HFFc6 (cell line): ENCODE data around the gene LYZL1. TPM values are rescaled to one million over a fixed set of nuclear protein-coding genes. Genes with fewer than 3 reads are reported as not detected.
"Not testable (repeated sequence)": the region's sequence is repeated elsewhere in the genome, so short reads cannot be mapped to it uniquely, and the experiment has no call there.

Experiments
- DNase-seq: peaks from one replicate; pipeline ENCODE4 v3.0.0-alpha.2; 2018
- H3K27ac Mint-ChIP-seq: 2 replicates; pipeline ENCODE4 v1.8.0; 2020; ENCODE audit warnings: mild to moderate bottlenecking, mixed read lengths
- H3K27me3 Mint-ChIP-seq: 2 replicates; pipeline ENCODE4 v1.8.0; 2021; ENCODE audit warnings: mild to moderate bottlenecking, moderate library complexity, mixed read lengths; ENCODE audit not compliant: insufficient read depth
- H3K36me3 Mint-ChIP-seq: 2 replicates; pipeline ENCODE4 v1.8.0; 2021; ENCODE audit warnings: low read depth, mixed read lengths
- H3K4me1 Mint-ChIP-seq: 2 replicates; pipeline ENCODE4 v1.8.0; 2020; ENCODE audit warnings: low read depth, mixed read lengths
- H3K4me3 Mint-ChIP-seq: 2 replicates; pipeline ENCODE4 v1.8.0; 2020; ENCODE audit warnings: mild to moderate bottlenecking, moderate library complexity, mixed read lengths
- H3K9me3 Mint-ChIP-seq: 2 replicates; pipeline ENCODE4 v1.8.0; 2020; ENCODE audit warnings: mild to moderate bottlenecking, mixed read lengths
- CTCF ChIP-seq: fragments of 200-600 bp; sonication (generic); IDR thresholded peaks from 2 replicates; pipeline ENCODE4 v1.5.0; 2021; ENCODE audit warnings: antibody characterized with exemption, mild to moderate bottlenecking
- total RNA-seq, 6 experiments: library from RNA; stranded (reverse); fragmentation: NEBNext Ultra II Directional; extraction: Animal tissue kit (Norgen Biotek cat#: 25700); gene quantifications; 2 replicates in 1 of 6; 3 replicates in 5 of 6; pipeline ENCODE4 v1.2.3, GENCODE V29; 2021

LYZL1 gene
- total RNA-seq, 6 experiments from 2014 or later: not detected

- Mint-ChIP-seq H3K27ac (no peak overlapping the region), H3K4me1 (peaks cover 16% of the 10 kb centered on the region), H3K9me3 (no peaks in the 10 kb centered on the region), H3K36me3 (no peaks in the 10 kb centered on the region), H3K27me3 (peaks cover 46% of the 10 kb centered on the region), H3K4me3 (no peak overlapping the region)
- no peak for TF ChIP-seq CTCF
- no peak for DNase-seq
Observed at GRCh38 chr10:29327746-29328102, 38.9 kb downstream of the LYZL1 start.

DNA sequence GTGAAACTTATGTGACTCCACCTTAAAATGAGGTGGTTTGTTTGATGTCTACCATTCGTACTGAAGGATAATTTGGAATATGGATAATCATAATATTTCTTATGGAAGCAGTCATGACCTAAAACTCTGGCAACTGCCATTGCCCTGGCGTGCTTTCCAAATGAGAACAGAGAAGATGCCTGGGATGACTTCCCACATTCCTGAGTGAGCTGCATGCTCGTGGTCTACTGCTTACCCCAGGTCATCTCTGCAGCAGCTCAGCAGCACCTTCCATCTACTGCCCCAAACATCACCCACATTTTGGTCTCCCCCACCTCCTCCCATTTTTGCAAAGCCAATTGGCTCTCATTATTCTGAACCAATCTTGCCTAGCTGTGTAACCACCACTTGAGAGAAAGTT, 40.1 kb downstream of the LYZL1 start:
- Mint-ChIP-seq H3K27me3 (peaks cover 48% of the 10 kb centered on the region), H3K27ac (no peak overlapping the region), H3K36me3 (no peaks in the 10 kb centered on the region), H3K9me3 (no peaks in the 10 kb centered on the region), H3K4me3 (no peak overlapping the region), H3K4me1 (peaks cover 16% of the 10 kb centered on the region)
- peak; percentile 52 for DNase-seq
- no peak for TF ChIP-seq CTCF

DNA sequence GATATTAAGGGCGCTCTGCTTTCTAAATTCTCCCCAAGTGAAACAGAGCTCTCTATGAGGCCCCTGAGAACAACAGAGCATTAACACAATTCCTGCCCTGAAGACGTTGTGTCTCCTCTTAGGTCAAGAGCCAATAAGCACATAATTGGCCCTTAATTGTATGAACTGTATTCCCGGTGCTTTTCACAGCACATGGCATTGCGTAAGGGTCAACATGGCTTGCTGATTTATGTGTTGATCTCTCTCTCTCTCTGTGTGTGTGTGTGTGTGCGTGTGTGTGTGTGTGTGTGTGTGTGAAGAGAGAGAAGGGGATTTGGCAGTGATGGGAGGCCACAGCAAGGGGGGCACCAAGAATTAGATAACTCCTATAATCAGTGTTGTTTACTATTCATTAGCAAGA, 40.5 kb downstream of the LYZL1 start:
- Mint-ChIP-seq H3K9me3 (no peaks in the 10 kb centered on the region), H3K27me3 (peaks cover 44% of the 10 kb centered on the region), H3K27ac (no peak overlapping the region), H3K4me3 (no peak overlapping the region), H3K4me1 (peaks cover 16% of the 10 kb centered on the region), H3K36me3 (no peaks in the 10 kb centered on the region)
- no peak for DNase-seq
- TF ChIP-seq CTCF: no peak

DNA sequence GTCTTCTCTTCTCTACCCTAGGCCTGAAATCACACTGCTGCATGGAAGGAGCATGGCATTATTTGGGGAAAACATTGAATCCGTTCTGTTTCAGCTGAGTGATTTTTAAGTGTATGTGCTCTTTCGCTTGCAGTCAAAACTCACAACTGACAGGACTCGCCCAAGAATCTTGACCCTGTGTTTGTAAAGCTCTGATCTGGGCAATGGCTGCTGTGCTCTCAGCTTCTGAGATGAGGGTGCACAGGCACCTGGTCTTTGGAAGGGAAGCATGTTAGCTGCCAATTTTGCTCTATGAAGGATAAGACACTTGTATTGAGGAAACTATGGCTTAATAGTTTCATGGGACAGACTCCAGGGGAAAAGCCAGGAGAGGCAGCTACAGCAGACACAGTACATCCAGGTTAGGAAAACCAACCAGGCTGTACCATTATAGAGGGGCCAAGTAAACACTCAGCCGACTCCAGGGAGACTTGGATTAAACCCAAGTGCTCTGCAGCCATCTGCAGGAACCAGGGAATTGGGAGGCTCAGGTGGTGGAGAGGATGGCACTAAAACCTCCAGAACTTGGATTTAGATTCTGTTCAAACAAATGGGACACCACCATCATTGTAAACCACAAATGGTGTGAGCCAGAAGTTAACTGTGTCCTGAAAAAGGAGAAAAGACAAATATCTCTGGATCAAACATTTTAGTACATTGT, 43.3 kb downstream of the LYZL1 start:
- Mint-ChIP-seq H3K36me3 (no peaks in the 10 kb centered on the region), H3K27me3 (peaks cover 33% of the 10 kb centered on the region), H3K27ac (no peak overlapping the region), H3K4me1 (peaks cover 16% of the 10 kb centered on the region), H3K4me3 (no peak overlapping the region), H3K9me3 (peaks cover 9% of the 10 kb centered on the region)
- TF ChIP-seq CTCF: no peak
- DNase-seq: no peak

GRCh38 chr10:29332761-29333148, 43.9 kb downstream of the LYZL1 start:
- Mint-ChIP-seq H3K9me3 (peaks cover 9% of the 10 kb centered on the region), H3K4me1 (peaks cover 16% of the 10 kb centered on the region), H3K4me3 (no peak overlapping the region), H3K27me3 (peaks cover 33% of the 10 kb centered on the region), H3K36me3 (no peaks in the 10 kb centered on the region), H3K27ac (no peak overlapping the region)
- TF ChIP-seq CTCF: no peak
- no peak for DNase-seq

GRCh38 chr10:29337526-29337925, 48.7 kb downstream of the LYZL1 start:
- not testable (repeated sequence) for H3K4me1 Mint-ChIP-seq, H3K4me3 Mint-ChIP-seq, H3K27ac Mint-ChIP-seq, DNase-seq, H3K36me3 Mint-ChIP-seq
- peaks cover 33% of the 10 kb centered on the region for H3K27me3 Mint-ChIP-seq
- peaks cover 12% of the 10 kb centered on the region for H3K9me3 Mint-ChIP-seq
